Type B pancreatic cell (in vitro differentiated cells): ENCODE results near the gene PAQR5. TPM values are rescaled to one million over a fixed set of nuclear protein-coding genes. Genes with fewer than 3 reads are reported as not detected.
A peak's percentile ranks its signal among the peaks of the same experiment; 100 is the strongest.

ENCODE experiments used
- DNase-seq: peaks from one replicate; pipeline ENCODE4 v3.0.0; 2021; ENCODE audit warnings: mixed read lengths; ENCODE audit not compliant: unreplicated experiment; ENCODE audit errors: extremely low spot score
- H3K27ac Mint-ChIP-seq: 2 replicates; pipeline ENCODE4 v1.8.0; 2021; ENCODE audit warnings: mild to moderate bottlenecking, mixed read lengths
- H3K27me3 Mint-ChIP-seq: 2 replicates; pipeline ENCODE4 v1.8.0; 2021; ENCODE audit warnings: mixed read lengths
- H3K36me3 Mint-ChIP-seq: 2 replicates; pipeline ENCODE4 v1.8.0; 2021; ENCODE audit warnings: mixed read lengths
- H3K4me1 Mint-ChIP-seq: one replicate; pipeline ENCODE4 v1.8.0; 2021; ENCODE audit warnings: mixed read lengths; ENCODE audit not compliant: unreplicated experiment
- H3K4me3 Mint-ChIP-seq: 2 replicates; pipeline ENCODE4 v1.8.0; 2021; ENCODE audit warnings: mild to moderate bottlenecking, mixed read lengths
- H3K9me3 Mint-ChIP-seq: 2 replicates; pipeline ENCODE4 v1.8.0; 2021; ENCODE audit warnings: mixed read lengths
- total RNA-seq: library from RNA; stranded (reverse); gene quantifications from 2 replicates; pipeline ENCODE4 v1.2.1, GENCODE V29; 2021; ENCODE audit warnings: low replicate concordance
- TF ChIP-seq, protein P1 (sequence below): fragments of 200-600 bp; sonication (generic); conservative IDR thresholded peaks from 2 replicates; pipeline ENCODE4 v1.5.0; 2021; ENCODE audit warnings: antibody characterized with exemption, mild to moderate bottlenecking

The PAQR5 gene
- total RNA-seq, 1 donor from 2014 or later, result 7.8 TPM

DNA sequence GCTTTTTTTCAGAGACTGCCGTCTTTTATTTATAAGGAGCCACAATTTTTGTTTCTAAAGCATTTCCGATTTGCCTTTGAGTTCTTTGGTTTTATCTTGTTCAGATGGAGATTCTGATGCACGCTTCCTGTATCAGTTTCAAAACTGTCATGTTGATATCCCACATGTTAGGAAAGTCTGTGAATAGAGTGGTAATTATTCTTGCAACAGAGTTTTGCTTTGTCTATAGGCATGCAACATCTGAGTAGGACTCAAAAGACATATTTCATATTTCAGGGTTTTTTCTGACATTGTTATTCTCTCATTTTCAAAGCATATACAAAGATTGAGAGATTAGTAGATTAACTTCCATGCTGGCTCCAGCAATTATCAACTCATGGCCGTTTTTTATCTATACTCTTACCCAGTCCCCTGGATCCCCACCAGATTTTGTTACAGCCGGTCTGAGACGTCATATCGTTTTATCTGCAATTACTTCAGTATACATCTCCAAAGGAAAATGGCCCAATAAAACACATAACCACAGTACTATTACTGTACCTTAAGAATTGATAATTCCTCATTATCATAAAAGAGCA is 22.4 kb downstream of the PAQR5 start:
- Mint-ChIP-seq H3K27me3 (no peaks in the 10 kb centered on the region), H3K4me3 (no peak overlapping the region), H3K27ac (no peak overlapping the region), H3K4me1 (peaks cover 27% of the 10 kb centered on the region), H3K9me3 (no peaks in the 10 kb centered on the region), H3K36me3 (no peaks in the 10 kb centered on the region)
- TF ChIP-seq, protein P1, sequence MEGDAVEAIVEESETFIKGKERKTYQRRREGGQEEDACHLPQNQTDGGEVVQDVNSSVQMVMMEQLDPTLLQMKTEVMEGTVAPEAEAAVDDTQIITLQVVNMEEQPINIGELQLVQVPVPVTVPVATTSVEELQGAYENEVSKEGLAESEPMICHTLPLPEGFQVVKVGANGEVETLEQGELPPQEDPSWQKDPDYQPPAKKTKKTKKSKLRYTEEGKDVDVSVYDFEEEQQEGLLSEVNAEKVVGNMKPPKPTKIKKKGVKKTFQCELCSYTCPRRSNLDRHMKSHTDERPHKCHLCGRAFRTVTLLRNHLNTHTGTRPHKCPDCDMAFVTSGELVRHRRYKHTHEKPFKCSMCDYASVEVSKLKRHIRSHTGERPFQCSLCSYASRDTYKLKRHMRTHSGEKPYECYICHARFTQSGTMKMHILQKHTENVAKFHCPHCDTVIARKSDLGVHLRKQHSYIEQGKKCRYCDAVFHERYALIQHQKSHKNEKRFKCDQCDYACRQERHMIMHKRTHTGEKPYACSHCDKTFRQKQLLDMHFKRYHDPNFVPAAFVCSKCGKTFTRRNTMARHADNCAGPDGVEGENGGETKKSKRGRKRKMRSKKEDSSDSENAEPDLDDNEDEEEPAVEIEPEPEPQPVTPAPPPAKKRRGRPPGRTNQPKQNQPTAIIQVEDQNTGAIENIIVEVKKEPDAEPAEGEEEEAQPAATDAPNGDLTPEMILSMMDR, result no peak
- DNase-seq, result no peak

DNA sequence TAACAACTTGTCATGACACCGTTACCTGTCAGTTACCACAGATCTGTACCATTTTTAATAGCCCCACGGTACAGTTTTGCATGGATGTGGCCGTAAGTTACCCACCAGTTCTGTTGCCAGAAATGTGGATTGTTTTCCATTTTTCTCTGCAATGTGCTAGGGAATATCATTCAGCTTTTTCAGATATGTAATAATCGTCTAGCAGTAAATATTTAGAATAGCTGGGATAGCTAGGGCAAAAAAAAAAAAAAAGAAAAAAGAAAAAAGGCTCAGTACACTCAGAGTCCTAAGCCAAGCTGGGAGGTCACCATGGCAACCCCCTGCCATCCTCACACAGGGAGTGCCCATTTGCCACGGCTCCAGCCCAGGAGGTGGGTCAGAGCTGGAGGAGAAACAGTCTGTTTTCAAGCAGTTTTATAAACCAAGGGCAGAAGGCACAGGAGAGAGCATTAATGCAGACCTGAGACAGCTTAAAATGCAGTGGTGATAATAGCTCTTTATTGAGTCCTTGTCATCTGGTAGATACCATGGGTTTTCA is 25.2 kb downstream of the PAQR5 start:
- H3K9me3 Mint-ChIP-seq, result peaks cover 4% of the 10 kb centered on the region
- H3K27ac Mint-ChIP-seq, result no peak overlapping the region
- no peaks in the 10 kb centered on the region for H3K27me3 Mint-ChIP-seq
- peaks cover 26% of the 10 kb centered on the region for H3K4me1 Mint-ChIP-seq
- no peak for DNase-seq
- no peak overlapping the region for H3K4me3 Mint-ChIP-seq
- peaks cover under 1% of the 10 kb centered on the region for H3K36me3 Mint-ChIP-seq
- TF ChIP-seq, protein P1, result no peak

DNA sequence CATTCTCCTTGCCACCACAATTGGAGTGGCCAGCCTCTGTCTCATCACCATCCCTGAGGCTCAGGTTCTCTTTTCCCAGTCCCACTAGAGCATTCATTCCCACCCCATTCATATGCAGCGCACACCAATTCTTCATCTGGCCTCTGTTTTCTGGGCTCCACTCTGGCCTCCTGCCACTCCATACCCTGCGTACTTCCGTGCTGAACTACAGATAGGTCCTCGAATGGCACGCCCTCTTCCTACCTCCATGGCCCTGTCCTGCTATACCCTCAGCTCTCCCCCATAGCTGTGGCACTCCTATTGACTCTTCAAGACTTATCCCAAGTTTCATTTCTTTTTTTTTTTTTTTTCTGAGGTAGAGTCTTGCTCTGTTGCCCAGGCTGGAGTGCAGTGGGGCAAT is 25.9 kb downstream of the PAQR5 start:
- Mint-ChIP-seq H3K27me3 (no peaks in the 10 kb centered on the region), H3K9me3 (peaks cover 4% of the 10 kb centered on the region), H3K36me3 (peaks cover 3% of the 10 kb centered on the region), H3K27ac (peak overlapping the region; percentile 55), H3K4me1 (peaks cover 29% of the 10 kb centered on the region), H3K4me3 (no peak overlapping the region)
- DNase-seq, result no peak
- TF ChIP-seq, protein P1, result no peak

DNA sequence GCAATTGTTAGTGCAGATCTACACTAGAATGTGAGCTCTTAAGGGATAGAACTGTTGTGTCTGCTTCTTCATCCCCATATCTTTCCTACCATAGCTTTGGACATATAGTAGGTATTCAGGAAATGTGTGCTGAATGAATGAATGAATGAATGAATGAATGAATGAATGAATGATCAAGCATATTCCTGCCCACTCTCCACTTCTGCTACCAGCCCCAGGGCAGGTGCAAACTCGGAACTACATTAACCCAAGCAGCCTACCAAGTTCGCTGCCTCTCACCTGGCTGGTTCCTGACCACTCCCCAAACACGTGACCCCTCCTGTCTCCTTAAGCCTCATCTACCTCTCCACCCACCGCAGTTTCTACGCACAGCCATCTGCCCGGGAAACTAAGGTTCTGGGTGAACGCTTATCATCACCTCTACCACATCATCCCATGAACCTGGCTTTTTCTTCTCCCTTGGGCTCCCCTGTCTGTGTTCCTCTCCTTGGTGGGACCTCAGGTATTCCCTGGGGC is 26.8 kb downstream of the PAQR5 start:
- Mint-ChIP-seq H3K27ac (peak overlapping the region; percentile 20), H3K36me3 (peaks cover 3% of the 10 kb centered on the region), H3K4me3 (no peak overlapping the region), H3K9me3 (peaks cover 4% of the 10 kb centered on the region), H3K27me3 (no peaks in the 10 kb centered on the region), H3K4me1 (peaks cover 29% of the 10 kb centered on the region)
- TF ChIP-seq, protein P1, result no peak
- no peak for DNase-seq

DNA sequence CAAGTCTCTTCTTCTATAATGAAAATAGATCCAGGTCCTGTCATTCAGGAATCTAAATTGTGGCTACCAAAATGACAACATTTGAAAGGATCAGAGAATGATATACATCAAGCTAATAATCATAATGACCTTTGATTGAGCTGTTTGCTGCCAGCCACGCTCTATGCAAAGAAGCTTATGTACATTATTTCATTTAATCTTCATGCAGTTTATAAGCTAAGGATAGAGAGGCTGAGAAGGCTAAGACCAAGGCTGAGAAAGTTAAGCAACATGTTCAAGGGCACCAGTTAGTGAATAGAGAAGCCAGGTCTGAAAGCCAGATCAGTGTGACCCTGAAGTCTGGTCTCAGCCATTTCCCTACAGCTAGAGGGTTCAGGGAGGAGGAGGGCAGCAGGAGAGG is 29.4 kb downstream of the PAQR5 start:
- TF ChIP-seq, protein P1, result no peak
- Mint-ChIP-seq H3K4me3 (peak overlapping the region; percentile 75), H3K9me3 (peaks cover 4% of the 10 kb centered on the region), H3K36me3 (peaks cover 3% of the 10 kb centered on the region), H3K27ac (peak overlapping the region; percentile 96), H3K4me1 (peaks cover 18% of the 10 kb centered on the region), H3K27me3 (no peaks in the 10 kb centered on the region)
- no peak for DNase-seq
